Measurements from ENCODE around the gene SH3RF3.

The SH3RF3 gene

GRCh38 chr2:109387221-109387735 is 258.3 kb downstream of the SH3RF3 start:
- DNase-seq (ENCODE audit: extremely low read depth, low read depth) = no peak
- no peak for TF ChIP-seq CTCF (IDR thresholded peaks at IDR 0.05; ENCODE audit: low read depth, low read length)

- no peak for DNase-seq (ENCODE audit: extremely low read depth, low read depth)
- TF ChIP-seq CTCF (IDR thresholded peaks at IDR 0.05; ENCODE audit: low read depth, low read length) = no peak
Measured at GRCh38 chr2:109387778-109388469, 258.9 kb downstream of the SH3RF3 start.

- DNase-seq (ENCODE audit: extremely low read depth, low read depth) = no peak
Measured at GRCh38 chr2:109391243-109391642, 262.2 kb downstream of the SH3RF3 start.

GRCh38 chr2:109392140-109392539 is 263.1 kb downstream of the SH3RF3 start:
- DNase-seq (ENCODE audit: extremely low read depth, low read depth) = no peak
- TF ChIP-seq CTCF (IDR thresholded peaks at IDR 0.05; ENCODE audit: low read depth, low read length) = no peak

More at GRCh38 chr2:109391243-109391642, 262.2 kb downstream of the SH3RF3 start:
- no peak for TF ChIP-seq CTCF (IDR thresholded peaks at IDR 0.05; ENCODE audit: low read depth, low read length)

GRCh38 chr2:109392816-109393661 is 264.0 kb downstream of the SH3RF3 start:
- DNase-seq (ENCODE audit: extremely low read depth, low read depth) = no peak
- no peak for TF ChIP-seq CTCF (IDR thresholded peaks at IDR 0.05; ENCODE audit: low read depth, low read length)

GRCh38 chr2:109393662-109393972 is 264.6 kb downstream of the SH3RF3 start:
- no peak for TF ChIP-seq CTCF (IDR thresholded peaks at IDR 0.05; ENCODE audit: low read depth, low read length)
- DNase-seq (ENCODE audit: extremely low read depth, low read depth) = no peak

Measured in AG09319 (cell line).